ENCODE data around the gene CCDC198. TPM values are rescaled to one million over a fixed set of nuclear protein-coding genes. Genes with fewer than 3 reads are reported as not detected.

Gene CCDC198, protein sequence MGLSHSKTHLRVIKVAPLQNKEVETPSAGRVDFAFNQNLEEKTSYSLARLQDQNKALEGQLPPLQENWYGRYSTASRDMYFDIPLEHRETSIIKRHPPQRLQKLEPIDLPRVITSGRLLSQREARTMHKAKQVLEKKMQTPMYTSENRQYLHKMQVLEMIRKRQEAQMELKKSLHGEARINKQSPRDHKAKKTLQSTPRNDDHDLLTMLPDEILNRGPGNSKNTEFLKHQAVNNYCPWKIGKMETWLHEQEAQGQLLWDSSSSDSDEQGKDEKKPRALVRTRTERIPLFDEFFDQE
- not detected for total RNA-seq
- long read RNA-seq, donor 1: 0 reads
- long read RNA-seq, donor 2: 0 reads

- Histone ChIP-seq H3K4me3 (no peak within 1 kb of the TSS), H3K36me3 (ENCODE audit: low read depth) (no peaks in the 10 kb centered on the region), H3K9me3 (no peaks in the 10 kb centered on the region), H3K4me1 (ENCODE audit: low read depth) (no peaks in the 10 kb centered on the region)
- no peak for ATAC-seq
- intact Hi-C loops (cut with DNase I, micrococcal nuclease): no loop called here
- TF ChIP-seq, protein P1, sequence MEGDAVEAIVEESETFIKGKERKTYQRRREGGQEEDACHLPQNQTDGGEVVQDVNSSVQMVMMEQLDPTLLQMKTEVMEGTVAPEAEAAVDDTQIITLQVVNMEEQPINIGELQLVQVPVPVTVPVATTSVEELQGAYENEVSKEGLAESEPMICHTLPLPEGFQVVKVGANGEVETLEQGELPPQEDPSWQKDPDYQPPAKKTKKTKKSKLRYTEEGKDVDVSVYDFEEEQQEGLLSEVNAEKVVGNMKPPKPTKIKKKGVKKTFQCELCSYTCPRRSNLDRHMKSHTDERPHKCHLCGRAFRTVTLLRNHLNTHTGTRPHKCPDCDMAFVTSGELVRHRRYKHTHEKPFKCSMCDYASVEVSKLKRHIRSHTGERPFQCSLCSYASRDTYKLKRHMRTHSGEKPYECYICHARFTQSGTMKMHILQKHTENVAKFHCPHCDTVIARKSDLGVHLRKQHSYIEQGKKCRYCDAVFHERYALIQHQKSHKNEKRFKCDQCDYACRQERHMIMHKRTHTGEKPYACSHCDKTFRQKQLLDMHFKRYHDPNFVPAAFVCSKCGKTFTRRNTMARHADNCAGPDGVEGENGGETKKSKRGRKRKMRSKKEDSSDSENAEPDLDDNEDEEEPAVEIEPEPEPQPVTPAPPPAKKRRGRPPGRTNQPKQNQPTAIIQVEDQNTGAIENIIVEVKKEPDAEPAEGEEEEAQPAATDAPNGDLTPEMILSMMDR (IDR thresholded peaks at IDR 0.05): no peak
- DNase-seq: no peak
Measured at GRCh38 chr14:57493467-57494181, at the start of gene CCDC198. CCDC198 (minus strand) TSS chr14:57493857; CDS start chr14:57493715, 142 bp downstream.

DNA sequence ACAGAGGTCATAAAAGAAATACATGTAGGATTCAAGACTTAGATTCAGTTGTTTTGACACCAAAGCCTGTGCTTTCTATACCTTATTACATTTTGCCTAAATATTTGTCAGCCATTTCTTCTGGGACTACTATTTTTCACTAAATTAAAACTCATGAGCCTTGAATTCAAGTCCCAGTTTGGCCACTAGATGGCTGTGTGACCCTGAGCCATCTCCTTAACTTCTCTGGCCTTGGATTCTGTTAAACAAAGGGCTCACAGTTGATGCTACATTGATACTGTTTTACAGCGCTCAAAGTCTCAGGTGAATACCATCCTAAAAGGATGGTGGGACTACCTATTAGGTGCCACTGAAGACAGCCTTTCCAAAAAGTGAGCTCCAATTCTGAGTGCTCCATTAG is 39.6 kb upstream of the CCDC198 start:
- intact Hi-C loops (cut with DNase I, micrococcal nuclease): no loop called here
- H3K4me1 ChIP-seq (ENCODE audit: low read depth): no peaks in the 10 kb centered on the region
- TF ChIP-seq, protein P1 (IDR thresholded peaks at IDR 0.05): no peak
- ATAC-seq: no peak
- DNase-seq: peak in 1 of 3 donors; percentile 2
- H3K9me3 ChIP-seq: no peaks in the 10 kb centered on the region
- H3K4me3 ChIP-seq: no peak overlapping the region
- no peaks in the 10 kb centered on the region for H3K36me3 ChIP-seq (ENCODE audit: low read depth)

- ATAC-seq (no peak), DNase-seq (no peak)
- Histone ChIP-seq H3K9me3 (no peaks in the 10 kb centered on the region), H3K36me3 (ENCODE audit: low read depth) (no peaks in the 10 kb centered on the region), H3K4me3 (no peak overlapping the region), H3K4me1 (ENCODE audit: low read depth) (no peaks in the 10 kb centered on the region)
- TF ChIP-seq, protein P1 (IDR thresholded peaks at IDR 0.05): no peak
- intact Hi-C loops (cut with DNase I, micrococcal nuclease): no loop called here
Measured at GRCh38 chr14:57530571-57530970, 36.9 kb upstream of the CCDC198 start.

- DNase-seq: no peak
- ATAC-seq: no peak
- TF ChIP-seq, protein P1 (IDR thresholded peaks at IDR 0.05): no peak
- H3K4me1 ChIP-seq (ENCODE audit: low read depth): no peaks in the 10 kb centered on the region
- no peaks in the 10 kb centered on the region for H3K9me3 ChIP-seq
- intact Hi-C loops (cut with DNase I, micrococcal nuclease): no loop called here
- H3K4me3 ChIP-seq: no peak overlapping the region
- no peaks in the 10 kb centered on the region for H3K36me3 ChIP-seq (ENCODE audit: low read depth)
Measured at GRCh38 chr14:57526942-57527341, 33.3 kb upstream of the CCDC198 start.

- no peak for DNase-seq
- TF ChIP-seq, protein P1 (IDR thresholded peaks at IDR 0.05): no peak
- intact Hi-C loops (cut with DNase I, micrococcal nuclease): no loop called here
- H3K36me3 ChIP-seq (ENCODE audit: low read depth): no peaks in the 10 kb centered on the region
- no peaks in the 10 kb centered on the region for H3K4me1 ChIP-seq (ENCODE audit: low read depth)
- peaks cover 7% of the 10 kb centered on the region for H3K9me3 ChIP-seq
- ATAC-seq: no peak
- H3K4me3 ChIP-seq: no peak overlapping the region
Measured at GRCh38 chr14:57519043-57519442, 25.4 kb upstream of the CCDC198 start.
